ENCODE data around the gene SHANK2. TPM values are rescaled to one million over a fixed set of nuclear protein-coding genes. Genes with fewer than 3 reads are reported as not detected.

SHANK2 gene
- total RNA-seq, 1 experiment from 2014 or later: 23.8 TPM

- Histone ChIP-seq H3K14ac (ENCODE audit: insufficient read depth, low read length) (no peak overlapping the region), H3K27ac (ENCODE audit: insufficient read length, low read depth, low read length) (no peak overlapping the region), H4K5ac (ENCODE audit: insufficient read length, low read depth, low read length) (no peak overlapping the region), H3K79me2 (ENCODE audit: insufficient read depth, low read length) (peaks cover 10% of the 10 kb centered on the region; the same call in 1 of the 2 replicates), H4K20me1 (ENCODE audit: control insufficient read depth, insufficient read depth, insufficient read length) (no peaks in the 10 kb centered on the region), H3K56ac (ENCODE audit: insufficient read length, low read depth, low read length) (no peak overlapping the region), H3K23ac (ENCODE audit: insufficient read length, low read depth, low read length) (no peak overlapping the region), H3K9ac (ENCODE audit: extremely low read depth, insufficient read length, low read length) (no peak overlapping the region), H2BK12ac (ENCODE audit: insufficient read length, low read depth, low read length) (no peak overlapping the region), H3K23me2 (ENCODE audit: insufficient read length, low read depth, low read length, poor library complexity, severe bottlenecking) (no peaks in the 10 kb centered on the region), H3K4ac (ENCODE audit: low read depth, low read length) (no peak overlapping the region), H3K4me1 (ENCODE audit: insufficient read depth, low read length) (no peaks in the 10 kb centered on the region), H3K9me3 (ENCODE audit: control insufficient read depth, low read depth, low read length) (no peaks in the 10 kb centered on the region), H4K91ac (ENCODE audit: insufficient read length, low read depth, low read length) (no peak overlapping the region), H2BK120ac (ENCODE audit: low read depth, low read length, poor library complexity, severe bottlenecking) (no peak overlapping the region), H2AK5ac (ENCODE audit: insufficient read length, low read length) (no peak overlapping the region), H2AFZ (ENCODE audit: low read length) (no peak overlapping the region), H3K79me1 (ENCODE audit: insufficient read depth, low read depth, low read length, poor library complexity, severe bottlenecking) (no peaks in the 10 kb centered on the region), H3K27me3 (ENCODE audit: insufficient read depth, low read length) (no peaks in the 10 kb centered on the region), H3T11ph (ENCODE audit: low read length) (no peak overlapping the region), H2BK20ac (ENCODE audit: low read depth, low read length, poor library complexity, severe bottlenecking) (no peak overlapping the region), H3K18ac (ENCODE audit: insufficient read length, low read depth, low read length) (no peak overlapping the region), H2BK15ac (ENCODE audit: low read depth, low read length) (no peak overlapping the region), H2BK5ac (ENCODE audit: insufficient read length, low read length) (no peak overlapping the region), H4K8ac (replicated peaks; ENCODE audit: insufficient read length, low read depth, low read length) (no peak overlapping the region), H3K4me2 (ENCODE audit: insufficient read depth, insufficient read length, low read length) (no peak overlapping the region)
- Mint-ChIP-seq H3K27me3 (ENCODE audit: low read depth) (no peaks in the 10 kb centered on the region), H3K9me3 (peaks cover 0 to 2% of the 10 kb centered on the region in 2 experiments; a peak in 2 of 5 replicates), H3K4me3 (no peak overlapping the region), H3K27ac (peak overlapping the region in 2 of 3 experiments; percentile 51 to 53; a peak in 3 of 7 replicates), H3K4me1 (peaks cover 11 to 12% of the 10 kb centered on the region in 2 experiments), H3K36me3 (ENCODE audit: insufficient read depth in 1 of 3, low read depth in 3 of 3) (peaks cover 16 to 18% (median 18%) of the 10 kb centered on the region in 3 experiments)
- no peak for DNase-seq
- no CpG with 5 or more reads among the region's 10 CpGs for whole genome bisulfite sequencing (ENCODE audit: extremely low coverage, insufficient read length, low lambda C conversion rate)
- no peak for TF ChIP-seq CTCF (conservative IDR thresholded peaks at IDR 0.05)
These were observed 39.4 kb downstream of the SHANK2 start for GRCh38 chr11:71212871-71213559.

All from H9 (cell line).